ENCODE results near the gene PRPF6. TPM values are rescaled to one million over a fixed set of nuclear protein-coding genes. Genes with fewer than 3 reads are reported as not detected.

PRPF6 gene
- total RNA-seq, 1 donor from 2014 or later, result 81.5 TPM

DNA sequence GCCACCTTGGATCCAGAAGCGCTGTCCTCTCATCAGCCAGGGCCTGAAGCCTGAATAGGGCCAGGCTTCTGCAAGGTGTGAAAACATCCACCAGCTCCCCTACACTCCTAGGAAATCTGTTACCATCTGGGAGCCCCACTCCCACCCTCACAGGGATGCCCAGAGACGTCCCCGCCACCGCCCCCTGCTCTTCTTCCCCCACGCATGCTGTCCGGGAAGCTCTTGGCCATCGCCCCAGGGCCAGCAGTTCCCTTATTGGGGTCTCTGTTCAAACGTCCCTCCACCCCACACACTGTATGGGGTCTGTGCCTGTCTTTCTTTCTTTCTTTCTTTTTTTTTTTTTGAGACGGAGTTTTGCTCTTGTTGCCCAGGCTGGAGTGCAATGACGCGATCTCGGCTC is 94.6 kb downstream of the PRPF6 start:
- Mint-ChIP-seq H3K4me3 (no peak overlapping the region), H3K9me3 (no peaks in the 10 kb centered on the region), H3K27ac (ENCODE audit: unreplicated experiment) (no peak overlapping the region), H3K4me1 (peaks cover 11% of the 10 kb centered on the region), H3K27me3 (ENCODE audit: low read depth) (peaks cover 5% of the 10 kb centered on the region), H3K36me3 (ENCODE audit: low read depth) (no peaks in the 10 kb centered on the region)
- no peak for TF ChIP-seq CTCF (conservative IDR thresholded peaks at IDR 0.05)
- no peak for DNase-seq (ENCODE audit: low read depth, low spot score)

DNA sequence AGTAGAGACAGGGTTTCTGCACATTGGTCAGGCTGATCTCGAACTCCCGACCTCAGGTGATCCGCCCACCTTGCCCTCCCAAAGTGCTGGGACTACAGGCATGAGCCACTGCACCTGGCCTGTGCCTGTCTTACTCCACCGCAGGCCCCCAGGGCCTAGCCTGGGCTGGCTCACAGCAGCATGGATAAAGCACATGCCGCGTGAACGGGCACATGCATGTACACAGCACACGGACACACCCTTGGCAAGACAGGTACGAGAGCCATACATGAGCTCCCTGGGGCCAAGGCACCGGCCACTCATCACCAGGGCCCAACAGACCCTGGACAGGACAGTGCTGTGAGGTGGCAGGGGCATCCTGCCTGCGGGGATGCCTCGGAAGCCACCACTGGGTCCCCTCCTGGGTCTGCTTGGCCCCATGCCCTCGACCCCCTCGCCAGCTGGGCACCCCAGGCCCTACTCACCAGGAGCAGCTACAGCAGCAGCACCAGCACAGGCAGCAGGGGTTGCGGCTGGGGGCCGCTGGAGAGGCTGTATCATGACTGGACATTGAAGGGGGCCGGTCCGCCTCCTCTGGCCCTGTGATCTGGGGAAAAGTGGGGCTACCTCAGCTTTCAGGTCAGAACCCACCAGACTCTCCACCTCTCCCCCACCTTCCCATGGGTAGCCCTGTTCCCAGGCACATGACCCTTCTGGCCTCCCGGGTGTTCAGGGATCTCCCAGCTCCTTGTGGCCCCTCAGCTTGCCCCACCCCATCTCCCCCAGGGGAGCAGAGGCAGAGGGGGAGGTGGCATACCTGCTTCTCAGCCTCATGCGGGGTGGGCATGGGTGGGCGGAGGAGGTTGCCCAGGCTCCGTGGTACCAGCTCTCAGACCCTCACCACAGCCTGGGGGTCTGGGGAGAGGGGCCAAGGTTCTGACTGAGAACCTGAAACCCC is 95.4 kb downstream of the PRPF6 start:
- Mint-ChIP-seq H3K27ac (ENCODE audit: unreplicated experiment) (no peak overlapping the region), H3K4me3 (no peak overlapping the region), H3K27me3 (ENCODE audit: low read depth) (peaks cover 8% of the 10 kb centered on the region), H3K9me3 (no peaks in the 10 kb centered on the region), H3K4me1 (peaks cover 17% of the 10 kb centered on the region), H3K36me3 (ENCODE audit: low read depth) (no peaks in the 10 kb centered on the region)
- TF ChIP-seq CTCF (conservative IDR thresholded peaks at IDR 0.05), result no peak
- no peak for DNase-seq (ENCODE audit: low read depth, low spot score)

DNA sequence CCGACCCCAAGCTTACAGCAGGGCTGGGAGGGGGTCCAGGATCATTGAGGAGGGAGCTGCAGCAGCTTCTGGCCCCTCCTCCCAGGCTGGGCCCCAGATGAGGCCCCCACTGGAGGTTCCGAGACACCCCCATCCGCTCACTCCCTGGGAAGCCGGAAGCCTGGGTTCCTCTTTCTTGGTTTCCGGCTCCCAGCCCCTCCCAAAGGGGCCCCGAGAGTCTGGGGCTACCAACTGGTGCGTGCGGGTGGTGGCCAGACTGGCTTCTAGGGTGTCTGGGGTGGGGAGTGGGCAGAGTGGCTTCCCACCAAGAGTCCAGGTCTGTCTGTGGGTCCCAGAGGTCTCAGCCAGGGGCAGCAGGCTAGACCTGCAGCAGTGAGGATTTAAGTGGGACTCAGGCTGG is 96.2 kb downstream of the PRPF6 start:
- TF ChIP-seq CTCF (conservative IDR thresholded peaks at IDR 0.05), result no peak
- Mint-ChIP-seq H3K4me1 (peaks cover 24% of the 10 kb centered on the region), H3K27ac (ENCODE audit: unreplicated experiment) (no peak overlapping the region), H3K27me3 (ENCODE audit: low read depth) (peaks cover 15% of the 10 kb centered on the region), H3K36me3 (ENCODE audit: low read depth) (no peaks in the 10 kb centered on the region), H3K4me3 (no peak overlapping the region), H3K9me3 (no peaks in the 10 kb centered on the region)
- DNase-seq (ENCODE audit: low read depth, low spot score), result no peak

- H3K27me3 Mint-ChIP-seq (ENCODE audit: low read depth), result peaks cover 19% of the 10 kb centered on the region
- DNase-seq (ENCODE audit: low read depth, low spot score), result no peak
- H3K4me3 Mint-ChIP-seq, result no peak overlapping the region
- H3K36me3 Mint-ChIP-seq (ENCODE audit: low read depth), result no peaks in the 10 kb centered on the region
- H3K27ac Mint-ChIP-seq (ENCODE audit: unreplicated experiment), result no peak overlapping the region
- H3K4me1 Mint-ChIP-seq, result peaks cover 26% of the 10 kb centered on the region
- no peaks in the 10 kb centered on the region for H3K9me3 Mint-ChIP-seq
- no peak for TF ChIP-seq CTCF (conservative IDR thresholded peaks at IDR 0.05)
Observed at GRCh38 chr20:64077541-64077875, 96.6 kb downstream of the PRPF6 start.

- DNase-seq (ENCODE audit: low read depth, low spot score), result no peak
- Mint-ChIP-seq H3K36me3 (ENCODE audit: low read depth) (no peaks in the 10 kb centered on the region), H3K4me3 (no peak overlapping the region)
Observed at GRCh38 chr20:64077876-64078551, 97.1 kb downstream of the PRPF6 start.

More at GRCh38 chr20:64077876-64078551, 97.1 kb downstream of the PRPF6 start:
- Mint-ChIP-seq H3K27ac (ENCODE audit: unreplicated experiment) (no peak overlapping the region), H3K9me3 (no peaks in the 10 kb centered on the region), H3K27me3 (ENCODE audit: low read depth) (peaks cover 24% of the 10 kb centered on the region), H3K4me1 (peaks cover 26% of the 10 kb centered on the region)
- no peak for TF ChIP-seq CTCF (conservative IDR thresholded peaks at IDR 0.05)

Measured in neural crest cell (in vitro differentiated cells).